Lung (tissue), 12 donors: ENCODE data around the gene ACTN3. TPM values are rescaled to one million over a fixed set of nuclear protein-coding genes. Genes with fewer than 3 reads are reported as not detected.
A peak's percentile ranks its signal among the peaks of the same experiment; 100 is the strongest.
"Not testable (repeated sequence)": the region's sequence is repeated elsewhere in the genome, so short reads cannot be mapped to it uniquely, and the experiment has no call there.

ENCODE experiments used
- ATAC-seq: fragments of 200-7000 bp; cut with Tn5 transposase; one replicate; pipeline ENCODE4 v1.9.1; 2020; ENCODE audit warnings: moderate number of reproducible peaks; ENCODE audit not compliant: insufficient read depth, low FRiP score
- DNase-seq, 3 donors: peaks; one replicate each; pipeline ENCODE4 v3.0.0-alpha.2; 2013 to 2017
- H3K27ac ChIP-seq, 2 donors: one replicate each; pipeline ENCODE4 v1.5.1; 2013; ENCODE audit warnings: mild to moderate bottlenecking in 2 of 2, moderate library complexity in 2 of 2, control low read depth in 1 of 2, inconsistent platforms in 1 of 2, low read depth in 1 of 2, low read length in 1 of 2
- H3K27me3 ChIP-seq, 3 donors: one replicate each; pipeline ENCODE4 v1.5.1; 2013; ENCODE audit warnings: low read length in 2 of 3; ENCODE audit not compliant: control insufficient read depth in 3 of 3, insufficient read depth in 3 of 3
- H3K36me3 ChIP-seq, 4 donors: one replicate each; pipeline ENCODE4 v1.5.1; 2013; ENCODE audit warnings: low read length in 4 of 4, mild to moderate bottlenecking in 1 of 4, moderate library complexity in 1 of 4; ENCODE audit not compliant: control insufficient read depth in 4 of 4, insufficient read depth in 4 of 4
- H3K4me1 ChIP-seq, 5 donors: one replicate each; pipeline ENCODE4 v1.5.1; 2013; ENCODE audit warnings: low read length in 5 of 5, mild to moderate bottlenecking in 2 of 5, moderate library complexity in 1 of 5; ENCODE audit not compliant: control insufficient read depth in 5 of 5, insufficient read depth in 5 of 5
- H3K4me3 ChIP-seq: one replicate; pipeline ENCODE4 v1.5.1; 2013; ENCODE audit warnings: mild to moderate bottlenecking, control low read depth, moderate library complexity
- H3K9ac ChIP-seq, 2 donors: one replicate each; pipeline ENCODE4 v1.5.1; 2013; ENCODE audit warnings: low read length in 2 of 2, control low read depth in 1 of 2; ENCODE audit not compliant: insufficient read depth in 1 of 2
- H3K9me3 ChIP-seq, 4 donors: one replicate each; pipeline ENCODE4 v1.5.1; 2013; ENCODE audit warnings: low read length in 3 of 4, mild to moderate bottlenecking in 1 of 4, moderate library complexity in 1 of 4; ENCODE audit not compliant: control insufficient read depth in 4 of 4, insufficient read depth in 3 of 4
- CTCF ChIP-seq: IDR thresholded peaks from 2 replicates; pipeline ENCODE4 v1.5.1; 2012; ENCODE audit warnings: mild to moderate bottlenecking; ENCODE audit errors: control extremely low read depth, extremely low read depth
- WGBS, 2 donors: extraction: QIAGEN DNeasy Blood & Tissue Kit; methylation state at CpG; one replicate each; pipeline ENCODE4 v1.1.7; 2013; 5-methylcytosine and 5-hydroxymethylcytosine counted together
- polyA plus RNA-seq, 2 donors: library from polyadenylated mRNA; stranded (reverse); fragments of 200-250 nt; gene quantifications; one replicate each; pipeline ENCODE4 v1.2.1, GENCODE V29; 2013
- total RNA-seq, 2 donors: library from RNA; depleted of rRNA in 1 of 2; stranded (reverse); fragments of >200 nt in 1 of 2; gene quantifications; one replicate each; pipeline ENCODE4 v1.2.1, GENCODE V29; 2014 to 2021
- donor health status: control.
- donor health status: control.
- donor health status: Bipolar disorder and iron deficiency.
- donor health status: healthy.
- donor health status: DM: yes; HTN: yes; CAD: no.

The ACTN3 gene
- total and polyA plus RNA-seq, 4 donors = 0.04 to 0.15 (median 0.07) TPM; not detected in 1

- whole genome bisulfite sequencing, 2 donors = 24 to 30% methylated on average over 26 of the region's 26 CpGs
- peaks cover 0 to 14% (median 7%) of the 10 kb centered on the region in 5 donors for H3K4me1 ChIP-seq
- H3K9me3 ChIP-seq = no peaks in the 10 kb centered on the region
- H3K27me3 ChIP-seq = peaks cover 0 to 2% (median 0%) of the 10 kb centered on the region in 3 donors
- H3K4me3 ChIP-seq = no peak overlapping the region
- peak; percentile 30 for TF ChIP-seq CTCF
- ATAC-seq = no peak
- peaks cover 0 to 26% (median 0%) of the 10 kb centered on the region in 4 donors for H3K36me3 ChIP-seq
- peak; percentile 74 to 80 (median 79) for DNase-seq
- no peak overlapping the region for H3K9ac ChIP-seq
- H3K27ac ChIP-seq = peak overlapping the region in 1 of 2 donors; percentile 67
Observed at GRCh38 chr11:66543263-66544107, 3.2 kb upstream of the ACTN3 start.

- H3K9me3 ChIP-seq, H3K27ac ChIP-seq, ATAC-seq, H3K27me3 ChIP-seq, DNase-seq: not testable (repeated sequence)
- 70 to 75% methylated on average over 14 of the region's 14 CpGs for WGBS, 2 donors
- H3K4me1 ChIP-seq = peaks cover 0 to 14% (median 7%) of the 10 kb centered on the region in 5 donors
- peaks cover 0 to 13% (median 0%) of the 10 kb centered on the region in 4 donors for H3K36me3 ChIP-seq
- H3K4me3 ChIP-seq = peak overlapping the region; percentile 93
- peak overlapping the region in 1 of 2 donors; percentile 42 for H3K9ac ChIP-seq
Observed at GRCh38 chr11:66544952-66545351, 1.8 kb upstream of the ACTN3 start.

GRCh38 chr11:66545701-66546367, 869 bp upstream of the ACTN3 start, which contains the start of gene ZDHHC24:
Gene ZDHHC24, minus strand, starts transcription at chr11:66546048. Its CDS starts 45 bp downstream, at chr11:66546003.
- 0% methylated on average over 69 to 71 of the region's 71 CpGs for WGBS, 2 donors
- DNase-seq = peak; percentile 94 to 95 (median 94)
- H3K36me3 ChIP-seq = peaks cover 0 to 13% (median 0%) of the 10 kb centered on the region in 4 donors
- H3K4me1 ChIP-seq = peaks cover 0 to 14% (median 7%) of the 10 kb centered on the region in 5 donors
- peaks cover 0 to 2% (median 0%) of the 10 kb centered on the region in 3 donors for H3K27me3 ChIP-seq
- no peaks in the 10 kb centered on the region for H3K9me3 ChIP-seq
- H3K27ac ChIP-seq = peak within 1 kb of the TSS; percentile 68 to 87
- no peak for TF ChIP-seq CTCF
- H3K4me3 ChIP-seq = peak within 1 kb of the TSS; percentile 93
- H3K9ac ChIP-seq = peak within 1 kb of the TSS; percentile 37 to 42
- peak; percentile 97 for ATAC-seq
